Esophagus squamous epithelium (tissue), 5 donors: ENCODE results near the gene APOBEC3G. TPM values are rescaled to one million over a fixed set of nuclear protein-coding genes. Genes with fewer than 3 reads are reported as not detected.

Experiments
- DNase-seq: peaks from one replicate; lab custom pipeline; 2025; lab: John Stamatoyannopoulos, UW
- H3K27ac ChIP-seq, 4 donors: fragments of 200-600 bp; sonication (generic); one replicate each; pipeline ENCODE4 v1.5.1; 2016 to 2019; ENCODE audit warnings: mild to moderate bottlenecking in 1 of 4
- H3K27me3 ChIP-seq, 4 donors: fragments of 200-600 bp; sonication (generic); 1 replicate in 3 of 4; 2 replicates in 1 of 4; pipeline versions ENCODE4 v1.5.1 to v1.6.0; 2017 to 2021; ENCODE audit warnings: antibody characterized with exemption in 1 of 4
- H3K36me3 ChIP-seq, 3 donors: fragments of 200-600 bp; sonication (generic); one replicate each; pipeline ENCODE4 v1.5.1; 2016 to 2019
- H3K4me1 ChIP-seq, 3 donors: fragments of 200-600 bp; sonication (generic); one replicate each; pipeline ENCODE4 v1.5.1; 2017 to 2019
- H3K4me3 ChIP-seq, 4 donors: fragments of 200-600 bp; sonication (generic); 1 replicate in 3 of 4; 2 replicates in 1 of 4; pipeline ENCODE4 v1.5.1; 2016 to 2019; ENCODE audit warnings: mild to moderate bottlenecking in 2 of 4, moderate library complexity in 1 of 4
- H3K9me3 ChIP-seq, 3 donors: fragments of 200-600 bp; sonication (generic); one replicate each; pipeline ENCODE4 v1.5.1; 2016 to 2019
- CTCF ChIP-seq, 6 experiments: fragments of 450-650 bp in 4 of 6; fragments of 200-600 bp in 2 of 6; sonication (generic) in 2 of 6; IDR thresholded peaks; one replicate each; pipeline ENCODE4 v1.5.1; 2016 to 2019; ENCODE audit warnings: antibody characterized with exemption in 6 of 6, mild to moderate bottlenecking in 4 of 6, moderate library complexity in 4 of 6
- POLR2A ChIP-seq, 4 donors: fragments of 450-650 bp; IDR thresholded peaks; one replicate each; pipeline ENCODE4 v1.6.1; 2017; ENCODE audit warnings: antibody characterized with exemption in 4 of 4, mild to moderate bottlenecking in 4 of 4, moderate library complexity in 3 of 4
- WGBS, 2 donors: methylation state at CpG; one replicate each; pipeline ENCODE4 v1.1.5; 2018; 5-methylcytosine and 5-hydroxymethylcytosine counted together
- intact Hi-C: fragments of 100-400 bp; cut with DNase I; formaldehyde crosslinking; loops from one replicate; pipeline ENCODE4 v1.15.0; 2022
- total RNA-seq, 4 donors: library from RNA; depleted of rRNA; stranded (reverse); fragments of >200 nt; gene quantifications; one replicate each; pipeline ENCODE4 v1.1.0, GENCODE V29; 2016
- donor health status: DM: yes; HTN: yes; CAD: no.

The APOBEC3G gene
- total RNA-seq, 4 donors from 2014 or later: 0.91 to 12.1 (median 6.5) TPM

DNA sequence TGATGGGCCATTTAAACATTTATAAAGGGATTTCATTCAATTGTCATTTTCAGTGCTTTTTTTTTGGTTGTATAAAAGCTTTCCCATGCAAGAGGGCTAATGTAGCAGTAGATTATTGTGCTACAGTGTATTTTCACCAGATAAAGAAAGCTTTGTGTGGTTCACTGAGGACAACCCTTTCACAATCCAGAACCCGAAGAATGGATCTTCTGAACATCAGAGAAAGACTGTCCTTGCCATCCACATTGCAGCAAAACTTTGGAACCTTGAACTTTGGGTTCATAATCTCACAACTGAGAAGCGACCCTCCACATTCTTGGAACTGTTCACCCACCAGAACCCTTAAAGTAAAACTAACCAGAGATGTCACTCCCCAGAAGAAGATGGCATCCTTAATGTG, 29.3 kb downstream of the APOBEC3G start:
- DNase-seq: no peak
- no peaks in the 10 kb centered on the region for H3K36me3 ChIP-seq
- H3K4me3 ChIP-seq: no peak overlapping the region
- H3K4me1 ChIP-seq: peaks cover 0 to 10% (median 0%) of the 10 kb centered on the region in 3 donors
- TF ChIP-seq CTCF (IDR thresholded peaks at IDR 0.05) (no peak), POLR2A (IDR thresholded peaks at IDR 0.05) (no peak)
- 78 to 80% methylated on average over 2 of the region's 2 CpGs for WGBS, 2 donors
- no peak overlapping the region for H3K27ac ChIP-seq
- H3K27me3 ChIP-seq: no peaks in the 10 kb centered on the region
- no peaks in the 10 kb centered on the region for H3K9me3 ChIP-seq
- intact Hi-C loops: no loop called here

- peaks cover 0 to 16% (median 0%) of the 10 kb centered on the region in 3 donors for H3K4me1 ChIP-seq
- intact Hi-C loops: no loop called here
- no peak for DNase-seq
- peaks cover 0 to 5% (median 0%) of the 10 kb centered on the region in 4 donors for H3K27me3 ChIP-seq
- no peak overlapping the region for H3K27ac ChIP-seq
- H3K9me3 ChIP-seq: no peaks in the 10 kb centered on the region
- WGBS, 2 donors: 91 to 93% methylated on average over 4 of the region's 4 CpGs
- TF ChIP-seq CTCF (IDR thresholded peaks at IDR 0.05) (no peak), POLR2A (IDR thresholded peaks at IDR 0.05) (no peak)
- no peaks in the 10 kb centered on the region for H3K36me3 ChIP-seq
- no peak overlapping the region for H3K4me3 ChIP-seq
Observed at GRCh38 chr22:39108487-39108886, 31.4 kb downstream of the APOBEC3G start.

DNA sequence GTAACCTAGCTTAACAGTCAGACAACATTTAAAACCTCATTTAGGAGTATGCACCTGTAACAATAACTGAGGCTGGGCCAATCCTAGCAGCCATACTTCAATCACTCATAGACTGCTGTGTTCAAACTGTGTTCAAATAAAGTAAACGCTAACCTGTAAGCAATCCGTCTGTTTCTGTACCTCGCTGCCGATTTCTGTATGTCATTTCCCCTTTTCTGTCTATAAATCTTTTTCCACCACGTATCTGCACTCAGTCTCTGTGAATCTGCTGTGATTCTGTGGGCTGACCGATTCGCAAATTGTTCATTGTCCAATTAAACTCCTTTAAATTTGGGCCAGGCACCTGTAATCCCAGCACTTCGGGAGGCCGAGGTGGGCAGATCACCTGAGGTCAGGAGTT, 32.3 kb downstream of the APOBEC3G start:
- Histone ChIP-seq H3K4me3 (no peak overlapping the region), H3K27me3 (peaks cover 0 to 7% (median 0%) of the 10 kb centered on the region in 4 donors), H3K27ac (no peak overlapping the region), H3K9me3 (no peaks in the 10 kb centered on the region), H3K4me1 (peaks cover 0 to 18% (median 0%) of the 10 kb centered on the region in 3 donors), H3K36me3 (no peaks in the 10 kb centered on the region)
- intact Hi-C loops: no loop called here
- WGBS, 2 donors: 77 to 85% methylated on average over 6 to 9 of the region's 9 CpGs
- DNase-seq: no peak
- TF ChIP-seq CTCF (IDR thresholded peaks at IDR 0.05): no peak
- TF ChIP-seq POLR2A (IDR thresholded peaks at IDR 0.05): no peak

DNA sequence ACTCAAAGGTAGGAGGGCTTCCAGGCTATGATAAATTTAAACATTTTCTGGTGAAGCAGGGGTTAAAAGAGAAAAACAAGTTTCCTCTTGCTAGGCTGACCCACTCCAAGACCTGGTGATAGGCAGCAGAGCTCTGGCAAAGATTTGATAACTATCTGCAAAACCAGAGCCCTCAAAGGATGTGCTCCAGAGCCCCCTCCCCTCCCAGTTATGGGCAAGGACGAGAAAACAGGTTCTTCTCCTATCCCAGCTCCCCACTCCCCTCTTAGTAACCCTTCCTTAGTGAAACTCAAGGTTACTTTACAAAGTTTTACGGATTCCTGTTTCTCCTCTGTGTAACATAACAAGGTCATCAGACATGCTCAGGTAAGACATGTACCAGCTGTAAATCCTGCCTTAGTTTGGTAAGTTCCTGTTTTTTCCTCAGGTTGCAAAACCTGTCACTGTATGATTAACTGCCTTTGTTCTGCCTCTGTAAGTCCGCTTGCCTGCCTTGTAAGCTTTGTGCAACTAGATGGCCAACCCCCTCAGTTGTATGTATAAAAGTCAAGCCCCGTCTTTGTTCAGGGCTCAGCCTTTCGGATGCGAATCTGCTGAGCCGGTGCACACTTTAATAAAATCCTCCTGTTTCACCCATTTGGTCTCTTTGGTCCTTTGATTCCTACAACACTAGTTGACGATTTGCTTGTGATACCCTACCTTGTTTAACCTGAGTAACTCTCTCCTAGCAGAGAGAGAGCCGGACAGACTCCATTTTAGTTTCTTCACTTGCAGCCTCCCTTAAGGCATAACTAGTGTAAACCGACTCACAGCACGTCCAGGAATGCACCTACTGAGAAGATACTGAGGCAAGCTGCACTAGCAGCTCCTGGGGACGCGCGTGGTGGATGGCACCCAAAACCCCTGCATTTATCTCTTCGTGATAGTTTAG, 33.8 kb downstream of the APOBEC3G start:
- WGBS, 2 donors: 51 to 57% methylated on average over 15 of the region's 15 CpGs
- TF ChIP-seq CTCF (IDR thresholded peaks at IDR 0.05) (no peak), POLR2A (IDR thresholded peaks at IDR 0.05) (no peak)
- intact Hi-C loops: no loop called here
- no peak overlapping the region for H3K4me3 ChIP-seq
- peaks cover 0 to 8% (median 0%) of the 10 kb centered on the region in 4 donors for H3K27me3 ChIP-seq
- DNase-seq: no peak
- H3K4me1 ChIP-seq: peaks cover 0 to 18% (median 0%) of the 10 kb centered on the region in 3 donors
- no peaks in the 10 kb centered on the region for H3K36me3 ChIP-seq
- peak overlapping the region in 1 of 4 donors; percentile 19 for H3K27ac ChIP-seq
- no peaks in the 10 kb centered on the region for H3K9me3 ChIP-seq

- peaks cover 0 to 25% (median 0%) of the 10 kb centered on the region in 3 donors for H3K4me1 ChIP-seq
- TF ChIP-seq POLR2A (IDR thresholded peaks at IDR 0.05): no peak
- no peak for TF ChIP-seq CTCF (IDR thresholded peaks at IDR 0.05)
- no peaks in the 10 kb centered on the region for H3K9me3 ChIP-seq
- H3K27ac ChIP-seq: no peak overlapping the region
- H3K36me3 ChIP-seq: no peaks in the 10 kb centered on the region
- H3K27me3 ChIP-seq: peaks cover 0 to 19% (median 0%) of the 10 kb centered on the region in 4 donors
- DNase-seq: no peak
- intact Hi-C loops: no loop called here
- H3K4me3 ChIP-seq: no peak overlapping the region
- WGBS, 2 donors: 53 to 70% methylated on average over 6 of the region's 6 CpGs
Observed at GRCh38 chr22:39114112-39114511, 37.0 kb downstream of the APOBEC3G start.
